HG03575 (cell line): ENCODE results near the gene KLRD1.
"Not testable (repeated sequence)": the region's sequence is repeated elsewhere in the genome, so short reads cannot be mapped to it uniquely, and the experiment has no call there.

Experiments
- ATAC-seq: cut with Tn5 transposase; IDR thresholded peaks from one replicate; pipeline ENCODE4 v1.9.1; 2021; ENCODE audit not compliant: unreplicated experiment, insufficient number of reproducible peaks, low FRiP score; ENCODE audit errors: extremely low read depth

The KLRD1 gene, protein sequence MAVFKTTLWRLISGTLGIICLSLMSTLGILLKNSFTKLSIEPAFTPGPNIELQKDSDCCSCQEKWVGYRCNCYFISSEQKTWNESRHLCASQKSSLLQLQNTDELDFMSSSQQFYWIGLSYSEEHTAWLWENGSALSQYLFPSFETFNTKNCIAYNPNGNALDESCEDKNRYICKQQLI

DNA sequence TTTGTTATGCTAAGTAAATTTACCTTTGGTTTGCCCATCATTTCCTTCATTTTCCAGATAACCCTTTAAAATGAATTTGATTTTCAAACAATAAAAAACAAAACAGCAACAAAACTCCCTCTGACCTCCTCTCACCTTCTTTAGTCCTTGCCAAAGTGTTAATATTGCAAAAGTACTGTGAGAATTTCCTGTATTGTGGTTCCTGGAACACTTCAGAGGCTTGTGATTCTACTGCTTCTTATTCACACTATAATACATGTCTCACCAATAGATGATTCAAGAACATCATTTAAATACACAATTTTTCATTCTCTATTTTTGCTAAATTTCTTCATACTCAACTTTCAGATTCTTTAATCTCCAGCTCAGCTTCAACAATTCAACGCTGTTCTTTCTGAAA lies at the start of gene KLRD1:
Gene KLRD1 (plus strand): TSS at position 241 of the 400 bp plus-strand sequence. CDS start 208 bp downstream, outside the sequence.
- no peak for ATAC-seq

DNA sequence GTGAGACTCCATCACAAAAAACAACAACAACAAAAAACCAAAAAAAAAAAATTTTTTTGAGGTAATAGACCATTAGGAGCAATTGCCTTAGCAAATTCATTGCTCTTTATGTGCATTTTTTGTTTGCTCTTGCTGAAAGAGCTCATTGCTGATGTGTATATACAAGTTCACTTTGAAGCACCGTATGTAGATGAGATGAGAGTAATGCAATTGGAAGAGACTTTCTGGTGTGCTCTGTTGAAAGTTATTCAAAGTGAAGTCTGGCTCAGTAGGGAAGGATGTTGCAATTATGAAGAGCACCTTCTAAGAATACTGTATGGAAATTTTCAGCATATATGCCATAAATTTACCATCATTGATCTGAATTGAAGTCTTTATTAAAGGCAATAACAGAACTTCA lies 46.7 kb upstream of the KLRD1 start:
- no peak for ATAC-seq

DNA sequence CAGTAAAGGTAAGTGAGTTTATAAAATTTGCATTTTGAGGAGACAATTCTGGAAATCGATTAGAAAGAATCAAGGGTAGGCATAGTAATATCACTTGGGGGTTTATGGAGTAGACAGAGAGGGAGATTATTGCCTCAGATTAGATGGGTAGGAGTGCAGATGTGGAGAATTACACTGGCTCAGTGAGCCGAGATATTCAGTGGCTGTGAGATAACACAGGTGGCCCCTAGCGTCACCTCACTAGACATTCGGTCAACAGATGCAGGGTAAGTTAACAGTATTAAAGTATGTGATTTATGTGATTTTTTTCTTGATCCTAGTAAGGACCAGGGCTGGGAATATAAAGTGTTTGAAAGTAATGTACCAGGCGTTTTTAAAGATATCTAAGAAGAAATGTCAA lies 39.6 kb upstream of the KLRD1 start:
- no peak for ATAC-seq

DNA sequence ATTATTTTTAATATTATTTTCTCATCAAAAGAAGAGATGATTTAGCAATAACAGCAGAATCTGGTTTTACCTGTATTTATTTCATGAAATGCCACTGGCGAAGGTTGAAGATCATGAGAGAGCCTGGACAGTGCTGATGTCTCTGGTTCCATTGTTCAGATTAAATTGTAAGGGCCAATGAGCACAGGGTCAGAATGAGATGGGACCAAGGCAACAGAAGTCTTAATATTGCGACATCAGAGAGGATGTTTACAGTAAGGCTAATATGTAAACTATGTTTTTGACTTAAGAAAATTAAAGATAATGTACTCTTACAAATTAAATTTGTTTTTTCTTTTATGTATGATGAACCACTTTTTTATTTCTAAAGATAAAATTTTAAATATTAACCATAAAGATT lies 35.2 kb upstream of the KLRD1 start:
- no peak for ATAC-seq

DNA sequence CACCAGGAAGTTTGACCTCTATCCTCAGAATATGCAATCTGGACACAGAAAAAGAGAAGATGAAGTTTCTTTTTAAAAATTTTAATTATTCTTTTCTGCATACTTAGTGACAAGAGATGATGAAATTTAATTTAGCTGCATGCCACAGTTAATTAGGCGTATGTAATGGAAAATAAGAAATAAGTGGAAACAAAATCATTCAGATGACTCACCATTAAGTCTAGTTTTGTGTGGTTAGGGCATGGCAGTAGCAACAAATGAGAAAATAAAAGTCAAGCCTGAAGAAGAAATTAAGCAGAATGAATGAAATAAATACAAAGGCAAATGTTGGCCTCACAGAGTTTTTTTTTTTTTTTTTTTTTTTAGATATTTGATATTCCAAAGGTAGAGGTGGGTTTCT lies 30.9 kb upstream of the KLRD1 start:
- no peak for ATAC-seq

DNA sequence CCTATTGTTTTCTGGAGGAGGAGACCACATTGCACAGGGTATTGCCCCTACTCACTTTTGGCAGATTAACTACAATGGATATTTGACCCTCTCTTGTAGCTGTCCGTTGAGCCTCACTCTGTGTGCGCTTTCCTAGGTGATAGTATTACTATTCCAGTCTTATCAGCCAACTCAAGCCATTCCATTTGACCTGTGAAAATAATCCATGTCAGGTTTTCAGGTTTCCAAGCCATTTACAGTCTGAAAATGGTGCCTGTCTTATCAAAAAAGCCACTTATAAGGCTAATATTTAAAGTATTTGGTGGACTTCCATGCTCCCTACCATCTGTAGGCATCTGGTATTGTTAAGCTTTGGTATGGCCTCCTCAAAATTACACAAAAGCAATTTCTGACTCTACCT lies 29.6 kb upstream of the KLRD1 start:
- ATAC-seq: no peak

DNA sequence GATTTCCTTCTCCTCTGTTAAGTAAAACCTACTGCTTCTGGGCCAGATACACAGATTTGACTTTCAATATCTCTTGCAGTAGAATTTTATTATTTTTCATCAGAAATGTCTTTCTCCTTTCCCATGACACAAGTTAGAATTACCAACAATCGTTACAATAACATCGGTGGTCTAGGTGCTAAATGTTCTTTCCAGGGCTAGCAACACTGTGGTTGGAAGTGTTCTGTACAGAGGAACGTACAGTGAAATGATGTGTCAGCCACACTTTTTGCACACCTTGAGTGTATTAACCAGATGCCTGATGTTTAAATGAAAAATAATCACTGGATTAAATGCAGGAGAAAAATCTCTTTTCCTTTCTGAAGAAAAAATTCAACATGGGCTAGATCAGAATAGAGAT lies 27.7 kb upstream of the KLRD1 start:
- ATAC-seq: no peak

DNA sequence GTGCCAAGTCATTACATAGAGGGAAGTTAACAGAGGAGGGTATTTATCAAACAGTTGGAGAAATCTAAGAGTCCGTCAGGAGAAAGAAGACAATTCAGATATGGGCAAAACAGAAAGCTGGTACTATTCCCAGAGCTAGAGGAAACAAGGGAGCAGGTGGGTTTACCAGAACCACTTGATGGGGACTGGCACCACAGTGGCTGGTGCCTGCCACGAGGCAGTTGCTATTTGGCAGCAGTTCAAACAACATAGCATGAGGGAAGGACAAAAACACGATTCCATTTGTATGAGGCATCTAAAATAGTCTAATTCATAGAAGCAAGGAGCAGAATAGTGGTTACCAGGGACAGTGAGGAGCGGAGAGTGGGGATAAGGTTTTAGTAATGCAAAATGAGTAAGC lies 24.6 kb upstream of the KLRD1 start:
- no peak for ATAC-seq

DNA sequence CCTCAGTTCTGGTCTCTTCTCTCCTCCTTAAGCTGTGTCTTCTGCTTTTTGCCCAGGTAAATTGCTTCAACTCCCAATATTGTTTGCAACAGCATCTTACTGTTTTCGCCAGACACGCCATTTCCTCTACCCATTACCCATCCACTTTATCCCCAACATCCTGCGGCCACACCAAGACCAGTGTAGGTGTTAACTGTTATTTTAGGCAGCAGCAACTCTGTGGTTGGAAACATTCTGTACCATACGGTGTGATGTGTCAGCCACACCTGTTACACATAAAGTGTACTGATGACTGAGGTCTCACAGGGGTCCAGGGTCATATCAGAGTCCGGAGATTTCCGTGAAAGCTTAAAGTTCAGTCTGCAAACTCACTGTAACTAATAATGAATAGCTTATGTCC lies 21.8 kb upstream of the KLRD1 start:
- no peak for ATAC-seq

DNA sequence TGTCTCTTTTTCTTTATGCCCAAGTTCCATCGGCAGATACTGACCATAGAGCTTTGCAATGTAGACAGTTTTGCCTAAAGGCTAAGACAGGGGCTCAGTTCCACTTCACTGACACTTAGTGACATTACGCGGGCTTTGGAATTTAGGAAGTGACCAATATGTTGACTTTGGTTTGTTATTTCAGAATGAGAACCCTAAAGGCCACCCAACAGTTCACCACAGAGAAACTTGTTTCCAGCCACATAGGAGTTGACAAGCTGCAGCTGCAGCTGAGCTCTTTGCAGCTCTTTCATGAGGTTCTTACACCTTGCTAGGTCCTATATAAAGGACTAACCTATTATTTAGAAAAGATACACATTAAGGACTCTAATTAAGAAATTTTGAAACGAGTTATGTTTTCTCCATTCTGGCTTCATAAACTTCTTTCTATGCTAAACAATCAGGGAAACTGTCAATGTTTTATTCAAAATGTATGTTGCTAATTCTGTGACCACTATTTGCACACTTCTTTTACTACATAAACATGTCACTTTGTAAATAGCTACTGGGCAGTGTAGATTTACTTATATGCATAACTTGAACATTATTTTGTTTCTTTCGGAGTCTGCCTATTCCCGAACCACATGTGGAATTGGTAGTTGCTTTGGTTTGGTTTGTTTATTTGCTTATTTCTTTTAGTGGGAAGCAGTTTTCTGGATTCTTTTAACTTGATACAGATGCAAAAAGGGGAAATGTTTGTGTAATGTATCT lies 18.5 kb upstream of the KLRD1 start:
- ATAC-seq: no peak

DNA sequence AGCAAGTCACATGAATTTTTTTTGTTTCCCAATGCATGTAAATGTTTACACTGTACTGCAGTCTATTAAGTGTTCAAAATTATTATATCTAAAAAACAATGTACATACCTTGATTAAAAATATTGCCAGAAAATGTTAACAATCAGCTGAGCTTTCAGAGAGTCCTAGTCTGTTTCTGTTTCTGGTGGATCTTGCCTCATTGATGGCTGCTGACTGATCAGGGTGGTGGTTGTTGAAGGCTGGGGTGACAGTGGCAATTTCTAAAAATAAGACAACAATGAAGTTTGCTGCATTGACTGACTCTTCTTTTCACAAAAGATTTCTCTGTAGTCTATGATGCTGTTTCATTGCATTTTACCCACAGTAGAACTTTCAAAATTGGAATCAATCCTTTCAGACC lies 16.6 kb upstream of the KLRD1 start:
- ATAC-seq: no peak

DNA sequence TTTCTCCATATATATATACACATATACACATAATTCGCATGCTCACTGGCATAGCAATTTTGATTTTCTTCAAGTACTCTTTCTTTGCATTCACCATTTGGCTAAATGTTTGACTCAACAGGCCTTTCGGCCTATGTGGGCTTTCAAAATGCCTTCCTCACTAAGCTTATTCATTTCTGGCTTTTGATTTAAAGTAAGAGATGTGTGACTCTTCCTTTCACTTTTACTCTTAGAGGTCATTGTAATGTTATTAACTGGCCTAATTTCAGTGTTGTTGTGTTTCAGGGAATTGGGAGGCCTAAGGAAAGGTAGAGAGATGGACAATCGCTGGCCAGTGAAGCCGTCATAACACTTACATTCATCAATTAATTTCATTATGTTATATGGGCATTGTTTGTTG lies 14.5 kb upstream of the KLRD1 start:
- ATAC-seq: no peak

DNA sequence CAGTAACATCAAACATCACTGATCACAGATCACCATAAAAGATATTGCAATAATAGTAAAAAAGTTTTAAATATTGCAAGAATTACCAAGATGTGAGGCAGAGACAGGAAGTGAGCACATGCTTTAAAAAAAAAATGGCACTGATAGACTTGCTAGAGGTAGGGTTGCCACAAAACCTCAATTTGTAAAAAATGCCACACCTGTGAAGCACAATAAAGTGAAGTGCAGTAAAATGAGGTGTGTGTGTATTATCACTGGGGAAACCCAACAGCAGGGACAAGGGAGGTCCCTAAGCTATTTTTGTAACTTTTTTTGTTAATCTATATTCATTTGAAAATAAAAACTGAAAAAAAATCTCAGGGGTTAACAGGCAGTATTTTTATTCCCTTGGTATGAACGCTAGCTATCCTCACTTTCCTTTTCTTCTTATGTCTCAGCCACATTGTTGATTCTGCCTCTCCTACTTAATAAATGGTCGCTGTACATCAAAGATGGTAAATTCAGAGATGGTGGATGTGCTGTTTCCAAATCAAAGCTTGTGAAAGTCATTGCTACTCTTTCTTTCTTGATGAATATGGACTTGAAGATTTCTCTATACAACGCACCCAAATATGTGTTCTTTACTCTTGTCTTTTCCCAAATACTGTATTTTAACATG lies 14.0 kb upstream of the KLRD1 start:
- ATAC-seq: no peak

DNA sequence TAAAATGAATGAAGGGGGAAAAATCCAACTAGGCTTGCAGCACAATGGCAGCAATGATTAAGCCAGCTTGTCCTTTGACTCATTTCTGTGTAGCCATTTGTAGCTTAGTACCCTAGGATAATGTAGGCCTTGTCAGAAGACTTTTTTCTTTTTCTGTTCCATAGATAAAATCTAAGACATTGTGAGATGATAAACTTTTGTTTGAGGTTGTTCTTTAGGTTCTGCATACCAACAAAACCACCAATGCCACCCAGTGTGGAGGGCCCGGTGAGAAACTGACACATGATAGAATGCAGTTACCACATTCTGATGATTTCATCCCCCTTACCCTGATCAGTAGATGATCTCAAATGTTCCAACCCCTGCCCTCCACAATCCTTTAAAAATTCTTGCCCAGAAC lies 6.6 kb upstream of the KLRD1 start:
- no peak for ATAC-seq

DNA sequence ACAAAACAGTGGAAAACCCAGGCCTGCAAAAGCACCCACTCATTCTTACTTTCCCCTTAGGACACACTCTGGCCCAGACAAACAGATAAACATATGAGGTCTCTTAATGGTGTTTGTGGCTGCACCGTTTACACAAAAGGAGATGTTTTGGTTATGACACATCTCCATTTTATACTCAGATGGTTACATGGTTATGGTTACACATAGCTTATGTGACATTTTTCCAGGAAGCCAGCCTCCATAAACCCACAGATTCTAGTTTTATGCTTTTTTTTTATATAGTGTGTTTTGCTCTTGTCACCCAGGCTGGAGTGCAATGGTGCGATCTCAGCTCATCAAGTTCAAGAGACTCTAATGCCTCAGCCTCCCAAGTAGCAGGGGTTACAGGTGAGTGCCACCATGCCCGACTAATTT lies 3.5 kb upstream of the KLRD1 start:
- ATAC-seq: no peak

DNA sequence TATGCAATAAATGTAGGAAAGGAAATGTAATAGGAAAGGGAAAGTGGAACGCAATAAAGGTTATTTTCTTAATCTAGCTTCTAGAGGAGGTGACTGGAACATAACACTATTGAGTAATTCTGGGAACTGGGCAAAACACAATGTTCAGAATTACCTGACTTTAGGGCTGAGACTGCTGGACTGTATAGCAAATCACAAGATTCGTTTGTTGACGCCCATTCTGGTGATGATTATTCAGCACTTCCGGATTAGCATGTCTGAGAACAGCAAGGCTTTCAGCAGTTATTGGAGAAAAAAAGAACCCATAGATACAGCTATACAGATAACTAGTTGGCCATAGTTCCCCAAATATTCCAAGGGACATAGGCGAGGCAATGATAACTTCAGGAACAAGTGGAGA lies 2.3 kb upstream of the KLRD1 start:
- ATAC-seq: no peak

DNA sequence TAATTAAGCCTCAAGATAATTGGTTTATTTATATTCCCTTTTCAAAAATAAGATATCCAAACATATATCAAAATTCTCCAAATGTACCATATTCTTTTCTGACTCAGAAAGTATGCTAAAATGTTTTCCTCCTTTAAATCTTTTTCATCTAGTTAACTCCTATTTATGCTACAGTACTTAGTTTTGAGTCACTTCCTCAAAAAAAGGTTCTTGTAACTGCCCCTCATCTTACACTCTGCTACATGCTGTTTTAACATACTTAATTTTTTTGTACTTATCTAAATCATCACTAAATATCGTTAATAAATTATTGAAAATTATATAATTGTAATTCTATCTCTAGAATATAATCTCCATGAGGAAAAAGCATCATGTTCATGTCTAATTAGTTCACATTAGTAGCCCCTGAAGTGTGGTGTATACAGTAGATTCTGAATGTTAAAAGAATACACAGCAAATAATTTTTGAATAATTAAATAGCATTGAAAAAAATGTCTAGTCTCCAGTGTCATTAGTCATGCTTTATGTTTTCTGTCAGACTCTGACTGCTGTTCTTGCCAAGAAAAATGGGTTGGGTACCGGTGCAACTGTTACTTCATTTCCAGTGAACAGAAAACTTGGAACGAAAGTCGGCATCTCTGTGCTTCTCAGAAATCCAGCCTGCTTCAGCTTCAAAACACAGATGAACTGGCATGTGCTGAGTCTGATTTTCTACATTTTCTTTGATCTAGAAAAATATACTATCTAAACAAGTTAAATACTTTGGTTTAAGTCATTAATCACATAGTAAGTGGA lies 3.5 kb downstream of the KLRD1 start:
- ATAC-seq: no peak

DNA sequence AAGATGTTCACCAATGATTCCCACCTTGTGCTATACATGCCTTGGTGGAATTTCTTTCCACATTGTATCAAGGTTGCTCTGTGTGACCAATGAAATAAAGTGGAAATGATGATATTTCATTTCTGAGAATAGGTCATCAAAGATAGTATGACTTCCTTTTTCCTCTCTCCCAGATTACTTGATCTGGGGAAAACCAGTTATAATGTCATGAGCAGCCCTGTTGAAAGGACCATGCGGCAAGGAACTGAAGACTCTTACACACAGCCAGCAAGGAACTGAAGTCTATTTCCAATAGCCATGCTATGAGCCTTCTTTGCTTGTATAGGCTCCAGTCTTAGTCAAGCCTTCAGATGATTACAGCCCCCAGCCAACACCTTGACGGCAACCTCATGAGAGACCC lies 11.7 kb downstream of the KLRD1 start:
- no peak for ATAC-seq

DNA sequence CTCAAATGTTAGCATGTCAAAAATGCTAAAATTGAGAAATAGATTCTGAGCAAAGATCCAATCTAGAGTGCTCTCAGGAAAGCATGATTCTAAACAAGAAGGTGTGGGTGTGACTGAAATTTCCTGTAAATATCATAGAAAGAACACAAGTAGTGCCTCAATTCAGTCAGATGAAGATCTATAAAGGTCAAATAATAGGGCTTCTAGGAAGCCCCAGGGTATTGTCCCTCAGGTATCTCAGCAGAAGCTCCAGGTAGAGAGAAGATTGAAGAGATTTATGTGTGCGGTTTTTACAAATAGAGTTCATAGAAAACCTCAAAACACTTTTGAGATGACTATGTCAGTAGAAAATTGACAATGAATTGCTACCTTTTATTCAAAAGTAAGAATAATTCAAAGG lies 13.0 kb downstream of the KLRD1 start:
- no peak for ATAC-seq

DNA sequence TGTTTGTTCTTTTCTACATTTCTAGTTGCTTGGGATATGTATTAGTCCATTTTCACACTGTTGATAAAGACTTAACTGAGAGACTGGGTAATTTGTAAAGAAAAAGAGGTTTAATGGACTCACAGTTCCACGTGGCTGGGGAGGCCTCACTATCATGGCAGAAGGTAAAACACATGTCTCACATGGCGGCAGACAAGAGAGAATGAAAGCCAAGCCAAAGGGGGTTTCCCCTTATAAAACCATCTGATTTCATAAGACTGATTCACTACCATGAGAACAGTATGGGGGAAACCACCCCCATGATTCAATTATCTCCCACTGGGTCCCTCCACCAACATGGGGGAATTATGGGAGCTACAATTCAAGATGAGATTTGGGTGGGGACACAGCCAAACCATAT lies 21.0 kb downstream of the KLRD1 start:
- not testable (repeated sequence) for ATAC-seq
